Stimulated activated CD8-positive, alpha-beta memory T cell treated with anti-CD3 and anti-CD28 coated beads, Interleukin-4, amount 100 ng/mL, for 48 hours (primary cell): ENCODE results near the gene NEGR1.

ENCODE experiments used
- DNase-seq: peaks from one replicate; pipeline ENCODE4 v3.0.0-alpha.2; 2020

Gene NEGR1

DNA sequence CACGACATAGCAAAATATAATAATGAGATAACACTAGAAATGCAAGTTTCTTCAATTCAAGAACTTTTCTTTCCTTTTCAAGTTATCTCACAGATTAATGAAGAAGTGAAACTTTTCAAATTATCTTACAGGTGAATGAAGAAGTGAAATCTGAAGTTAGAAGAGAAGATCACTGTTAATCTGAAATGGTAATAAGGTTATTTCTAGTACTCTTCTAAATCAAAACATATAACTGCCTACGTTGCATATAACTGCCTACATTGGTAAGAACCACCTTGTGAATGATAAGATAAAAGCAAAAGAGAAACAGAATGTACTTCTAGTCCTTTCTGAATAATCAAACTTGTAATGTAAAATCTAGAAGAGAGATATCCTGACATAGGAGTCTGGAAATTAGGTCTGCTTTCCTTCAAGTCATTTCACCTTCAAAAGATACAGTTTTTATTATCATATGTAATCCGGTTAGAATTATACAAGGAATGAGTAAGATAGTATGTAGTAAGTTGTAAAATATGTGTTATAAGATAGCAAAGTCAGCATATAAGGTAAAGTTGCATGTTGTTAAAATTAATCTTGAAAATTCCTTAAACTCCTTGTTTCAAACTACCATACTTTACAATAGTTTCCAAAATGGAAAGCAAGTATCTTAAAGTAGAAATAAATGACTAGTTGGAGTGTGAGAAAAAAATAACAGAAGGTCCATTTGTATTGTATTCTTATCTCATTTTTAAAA is 679.1 kb downstream of the NEGR1 start:
- DNase-seq: no peak

DNA sequence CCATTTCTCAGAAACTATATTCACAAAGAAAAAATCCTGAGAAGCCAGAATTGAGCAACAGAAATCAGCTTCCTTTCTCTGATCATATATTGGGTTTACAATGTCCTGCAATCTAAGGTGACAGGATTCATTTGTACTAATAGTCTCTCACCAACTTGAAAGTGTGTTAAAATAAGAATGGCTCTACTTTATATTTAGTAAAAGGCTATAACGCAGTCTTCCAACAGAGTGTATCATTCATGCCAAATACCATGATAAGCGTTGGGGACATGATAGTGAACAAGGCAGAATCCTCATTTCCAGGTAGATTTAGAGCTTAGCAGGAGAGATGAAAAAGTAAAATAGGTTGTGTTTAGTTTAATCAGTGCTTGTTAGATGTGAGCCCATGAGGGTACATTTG is 682.3 kb downstream of the NEGR1 start:
- DNase-seq: no peak

DNA sequence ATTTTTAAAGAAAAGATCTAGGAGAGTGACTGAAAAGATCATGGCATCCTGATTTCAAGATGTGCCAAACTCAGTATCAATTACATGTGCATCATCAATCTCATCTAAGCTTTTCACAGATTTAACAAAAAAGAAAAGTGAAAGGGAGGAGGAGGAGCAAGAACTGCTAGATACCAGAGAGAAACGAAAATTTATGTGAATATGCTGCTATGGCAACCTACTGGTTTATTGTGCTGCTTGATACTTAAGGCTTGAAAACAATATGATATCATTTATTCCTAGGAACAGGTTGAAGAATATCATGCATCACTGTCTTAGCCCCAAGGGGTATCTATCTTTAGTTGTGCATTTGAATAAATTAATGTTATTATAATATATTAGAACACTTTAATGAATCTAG is 683.0 kb downstream of the NEGR1 start:
- DNase-seq: no peak

DNA sequence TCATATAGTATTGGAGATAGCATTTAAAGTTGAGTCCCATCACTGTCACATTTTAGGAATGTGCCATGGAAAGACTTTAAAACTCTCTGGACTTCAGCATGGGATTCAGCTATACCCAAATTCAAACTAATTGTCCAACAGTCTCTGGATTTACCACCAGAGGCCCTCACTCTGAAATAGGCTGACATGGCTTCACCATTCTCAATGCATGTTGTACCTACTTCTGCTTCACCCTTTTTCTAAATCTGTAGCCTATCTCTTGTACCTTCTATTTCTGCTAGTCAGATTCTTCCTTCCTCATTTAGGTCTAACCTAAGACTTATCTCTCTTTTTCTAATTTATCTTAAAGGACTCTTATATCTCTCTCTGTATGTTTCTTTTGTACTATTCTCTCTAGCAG is 688.8 kb downstream of the NEGR1 start:
- DNase-seq: no peak

DNA sequence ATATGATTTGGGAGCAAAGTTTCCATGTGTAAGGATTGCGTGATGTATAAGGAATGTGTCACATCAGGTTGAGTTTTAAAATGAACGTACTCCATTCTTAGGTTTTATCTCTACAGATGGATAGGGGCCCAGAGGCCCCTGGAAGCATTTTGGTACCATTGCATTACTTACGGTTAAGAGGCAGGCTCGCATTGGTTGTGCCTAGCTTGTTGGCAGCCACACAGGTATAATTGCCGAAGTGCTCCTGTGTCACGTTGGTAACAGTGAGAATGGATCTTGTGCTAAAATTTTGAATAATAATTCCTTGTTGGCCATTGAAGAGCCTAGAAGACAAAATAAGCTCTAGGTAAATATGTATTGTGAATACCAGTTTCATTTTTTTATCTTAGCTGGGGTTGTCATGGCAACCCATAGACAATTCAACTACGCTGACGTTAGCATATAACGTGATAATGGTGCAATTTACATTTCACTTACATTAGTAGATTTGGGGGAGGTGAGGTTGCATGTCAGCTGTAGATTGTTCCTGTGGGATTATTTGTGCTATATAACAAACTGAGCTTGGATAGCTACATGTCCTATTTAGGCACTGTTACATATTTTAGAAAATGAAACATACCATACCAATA is 689.6 kb downstream of the NEGR1 start:
- DNase-seq: no peak

DNA sequence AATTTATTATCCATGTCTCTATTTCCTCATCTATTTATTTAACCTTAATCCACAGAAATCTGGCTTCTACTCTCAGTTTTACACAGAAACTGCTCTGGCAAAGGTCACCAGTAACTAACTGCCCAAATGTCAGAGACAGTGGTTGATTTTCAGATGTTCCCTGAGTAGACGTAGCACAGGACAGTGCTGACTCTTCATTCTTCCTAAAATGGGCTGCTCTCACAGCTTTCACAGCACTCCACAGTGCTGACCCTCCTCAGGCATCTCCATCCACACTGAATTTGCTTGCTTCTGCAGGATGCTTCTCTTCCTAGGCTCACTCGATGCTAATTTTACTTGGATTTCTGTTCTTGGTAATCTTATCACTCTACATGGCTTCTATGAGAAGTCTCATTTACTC is 693.3 kb downstream of the NEGR1 start:
- no peak for DNase-seq

DNA sequence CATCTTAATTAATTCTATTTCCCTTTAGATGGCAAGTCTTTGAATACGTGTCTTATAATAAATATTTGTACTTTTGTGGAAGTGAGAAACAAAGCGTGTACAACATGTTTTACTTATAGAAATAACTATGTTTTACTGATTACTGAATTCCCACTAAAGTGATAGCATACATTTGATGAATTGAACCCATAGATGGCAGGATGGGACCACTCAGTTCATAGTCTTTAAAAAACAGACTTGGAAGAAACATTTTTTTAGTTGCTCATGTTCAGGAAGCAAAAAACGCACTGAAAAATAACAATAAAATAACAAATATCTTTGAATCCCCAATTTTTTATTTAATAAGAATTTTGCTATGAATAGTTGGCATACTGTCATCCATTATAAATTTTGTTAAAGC is 694.4 kb downstream of the NEGR1 start:
- DNase-seq: no peak

DNA sequence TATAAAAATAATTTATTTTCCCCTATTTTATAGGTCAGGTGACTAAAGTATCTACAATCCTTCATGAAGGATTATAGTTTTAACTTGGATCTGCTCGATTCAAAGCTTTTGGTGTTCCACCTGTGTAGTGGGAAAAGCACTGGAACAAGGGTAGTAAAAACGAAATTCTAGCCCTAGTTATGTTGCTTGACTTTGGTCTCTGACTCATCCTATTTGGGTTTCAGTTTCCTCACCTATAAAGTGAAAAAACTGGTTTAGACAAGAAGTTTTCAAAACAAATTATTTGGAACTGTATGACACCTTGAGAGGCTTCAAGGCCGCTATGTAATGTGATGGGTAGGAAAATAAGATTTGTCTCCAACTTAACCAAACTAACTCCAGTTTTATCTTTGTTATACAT is 696.3 kb downstream of the NEGR1 start:
- no peak for DNase-seq

DNA sequence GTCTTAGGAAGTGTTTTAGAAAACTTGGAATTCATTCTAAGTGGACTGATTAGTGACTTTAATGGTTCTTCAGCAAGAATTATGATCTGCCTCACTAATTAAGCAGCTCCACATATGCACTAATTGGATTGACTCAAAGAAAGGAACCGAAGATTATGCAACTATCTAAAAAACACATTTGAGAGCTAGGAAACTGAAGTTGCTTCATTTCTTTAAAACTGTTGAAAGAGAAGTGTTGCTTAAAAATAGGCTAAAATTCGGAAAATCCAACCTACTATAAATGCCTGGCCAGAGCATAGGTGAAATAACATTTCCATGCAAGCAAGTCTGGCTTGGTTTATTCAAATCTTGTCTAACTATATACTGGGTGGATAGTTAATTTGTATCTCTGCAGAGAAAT is 698.6 kb downstream of the NEGR1 start:
- DNase-seq: no peak

DNA sequence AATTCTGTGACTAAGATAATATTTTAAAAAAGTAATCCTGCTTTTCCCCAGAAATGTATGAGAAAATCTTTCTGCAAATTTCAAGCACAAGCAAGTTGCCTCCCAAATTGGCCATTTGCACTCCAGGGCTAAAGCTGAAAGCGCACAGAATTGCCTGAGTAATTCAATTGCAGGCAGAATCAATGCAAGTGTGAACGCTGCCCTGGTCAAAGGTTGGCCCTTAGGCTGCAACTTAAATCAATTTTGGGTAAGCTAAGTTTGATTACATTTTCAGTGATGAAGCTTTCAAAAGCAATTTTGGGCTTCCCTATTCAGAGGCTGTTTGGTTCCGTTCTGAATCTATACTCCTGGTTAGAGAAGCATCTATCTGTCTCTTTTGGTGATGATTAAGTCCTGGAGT is 699.7 kb downstream of the NEGR1 start:
- no peak for DNase-seq

DNA sequence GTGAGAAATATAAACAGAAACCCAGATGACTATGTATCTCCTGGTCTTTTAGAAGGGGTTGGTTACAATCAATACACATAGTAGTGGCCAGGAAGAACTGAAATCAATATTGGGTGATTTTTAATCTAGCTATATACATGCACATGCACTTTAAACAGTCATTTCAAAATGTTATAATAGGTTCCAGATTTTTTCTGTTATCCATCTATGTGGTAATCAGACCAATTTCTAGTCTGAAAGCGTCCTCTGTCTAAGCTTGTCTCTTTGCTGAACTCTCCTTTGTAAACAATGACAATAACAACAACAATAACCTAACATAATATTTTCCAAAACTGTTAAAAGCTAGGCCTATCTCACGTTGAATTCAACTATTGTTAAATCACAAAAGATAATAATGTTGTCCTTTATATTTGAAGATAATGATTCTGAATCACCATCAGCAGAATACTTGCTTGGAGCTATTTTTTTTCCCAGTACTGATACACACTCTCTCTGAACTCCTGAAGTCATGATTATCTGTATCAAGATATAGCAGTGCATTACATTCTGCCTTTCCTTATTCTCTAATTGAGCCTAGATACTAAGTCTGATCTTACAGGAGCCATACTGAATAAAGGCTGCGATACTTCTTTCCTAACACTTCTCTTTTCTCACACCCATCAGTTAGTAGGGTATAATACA is 704.7 kb downstream of the NEGR1 start:
- no peak for DNase-seq

DNA sequence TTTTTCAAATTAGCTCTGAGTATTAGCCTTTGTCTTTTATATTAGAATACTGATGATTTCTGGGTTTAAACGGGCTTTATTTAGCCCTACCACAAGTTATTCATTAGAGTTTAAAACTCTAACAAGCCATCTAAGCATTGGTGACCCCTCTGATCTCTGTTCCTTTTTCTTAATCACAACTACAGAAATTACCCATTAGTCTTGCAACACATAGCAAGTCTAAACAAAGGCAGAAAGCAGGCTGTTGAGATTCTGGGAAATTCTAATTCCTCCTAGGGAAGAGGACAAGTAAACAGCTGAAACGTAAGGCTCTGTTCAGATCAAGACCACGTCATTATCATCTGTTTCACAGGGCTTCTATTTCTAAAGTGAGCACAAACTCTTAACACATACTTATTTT is 710.3 kb downstream of the NEGR1 start:
- DNase-seq: no peak

DNA sequence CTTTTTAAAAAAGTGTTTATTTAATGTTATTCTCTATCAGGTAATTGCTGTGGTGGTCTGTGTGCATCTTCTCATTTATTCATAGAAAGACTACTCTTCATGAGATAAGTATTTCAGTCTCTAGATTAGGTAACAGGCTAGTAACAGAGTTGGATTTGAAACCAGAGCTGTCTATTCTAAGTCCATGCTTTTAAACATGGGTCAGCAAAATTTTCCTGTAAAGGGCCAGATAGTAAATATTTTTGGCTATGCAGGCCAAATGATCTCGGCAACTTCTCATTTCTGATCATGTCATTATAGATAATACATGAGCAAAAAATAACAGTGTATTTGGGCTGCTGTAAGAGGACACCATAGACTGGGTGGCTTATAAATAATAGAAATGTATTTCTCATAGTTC is 715.9 kb downstream of the NEGR1 start:
- no peak for DNase-seq

DNA sequence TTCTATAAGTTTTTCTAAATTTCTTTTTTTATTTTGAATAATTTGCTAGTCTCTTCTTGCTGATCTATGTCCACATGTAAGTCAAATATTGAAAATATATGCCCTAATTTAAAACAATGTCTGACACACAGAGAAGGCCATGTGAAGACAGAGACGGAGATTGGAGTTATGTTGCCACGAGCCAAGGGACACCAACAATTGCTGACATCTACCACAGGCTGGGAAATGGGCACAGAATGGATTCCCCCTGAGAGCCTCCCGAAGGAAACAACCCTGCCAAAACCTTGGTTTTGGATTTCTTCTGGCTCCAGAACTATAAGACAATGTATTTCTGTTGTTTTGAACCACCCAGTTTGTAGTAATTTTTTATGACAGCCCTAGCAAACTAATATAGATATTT is 716.5 kb downstream of the NEGR1 start:
- no peak for DNase-seq

DNA sequence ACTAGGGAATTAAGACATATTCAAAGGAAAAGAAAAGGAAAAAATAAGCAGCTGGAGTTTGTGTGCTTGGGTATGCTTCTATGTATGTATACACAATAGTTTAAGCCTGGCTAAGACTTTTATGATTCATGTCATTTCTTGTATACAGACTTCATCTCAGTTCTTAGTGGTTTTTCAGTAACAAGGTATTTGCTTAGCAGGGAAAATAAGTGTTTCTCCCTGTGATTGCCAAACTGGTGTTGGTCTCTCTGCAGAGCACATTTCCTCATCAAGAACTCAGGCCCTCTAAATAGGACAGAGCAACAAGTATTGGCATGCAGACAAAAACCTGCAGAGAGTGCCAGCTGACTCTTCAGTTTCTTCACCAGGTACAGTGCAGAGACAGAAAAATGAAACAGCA is 717.1 kb downstream of the NEGR1 start:
- DNase-seq: no peak

DNA sequence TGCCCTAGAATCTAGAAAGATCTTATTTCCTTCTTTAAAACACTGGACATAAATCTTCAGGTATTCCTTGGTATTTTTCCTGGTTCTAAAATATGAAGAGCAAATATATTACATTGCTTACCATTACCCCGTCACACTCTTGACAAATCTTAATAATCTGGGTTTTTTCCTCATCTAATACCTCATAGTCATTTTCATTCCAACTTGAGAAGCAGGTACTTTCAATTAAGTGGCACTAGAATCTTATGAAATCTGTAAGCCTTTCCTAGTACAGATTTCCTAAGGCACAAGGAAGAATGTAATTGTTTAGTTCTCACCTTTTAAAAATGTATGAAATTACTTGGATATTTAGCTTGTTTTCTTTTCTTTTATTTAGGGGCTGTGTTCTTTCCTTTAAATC is 720.0 kb downstream of the NEGR1 start:
- DNase-seq: no peak

DNA sequence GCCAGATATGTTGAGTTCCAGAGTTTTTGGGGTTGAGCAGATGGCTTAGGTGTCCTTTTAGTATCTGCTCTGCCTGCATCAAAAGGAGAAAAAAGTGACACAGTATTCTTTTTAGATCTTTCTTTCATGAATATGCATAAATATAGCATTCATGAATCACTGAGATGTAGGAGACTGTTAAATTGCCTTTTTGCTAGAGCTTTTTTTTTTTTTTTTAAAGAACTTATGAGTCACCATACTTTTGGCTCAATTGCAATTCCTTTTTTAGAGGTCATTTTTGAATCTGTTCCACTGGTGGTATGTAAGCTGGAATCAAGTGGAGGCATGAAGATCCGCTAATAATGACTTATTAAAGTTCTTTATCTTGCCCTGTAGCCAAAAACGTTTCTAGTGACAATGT is 720.6 kb downstream of the NEGR1 start:
- DNase-seq: no peak

DNA sequence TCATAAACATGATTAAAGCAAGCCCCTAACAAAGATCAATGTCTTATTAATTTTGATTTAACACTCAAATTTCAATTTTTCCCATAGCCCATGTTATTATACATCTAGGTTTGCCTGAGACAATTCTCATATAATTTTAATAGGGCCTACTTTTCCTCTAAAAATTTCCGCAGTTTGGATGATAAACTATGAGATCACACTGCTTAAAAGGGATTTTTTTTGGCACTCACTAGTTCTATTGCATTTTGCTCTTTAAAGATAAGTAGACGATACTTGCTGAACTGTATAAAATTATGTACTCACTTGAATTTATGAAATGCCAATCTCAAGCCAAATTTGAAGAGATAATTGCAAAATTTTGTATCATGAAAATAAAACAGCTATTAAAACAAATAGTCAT is 721.1 kb downstream of the NEGR1 start:
- DNase-seq: no peak

DNA sequence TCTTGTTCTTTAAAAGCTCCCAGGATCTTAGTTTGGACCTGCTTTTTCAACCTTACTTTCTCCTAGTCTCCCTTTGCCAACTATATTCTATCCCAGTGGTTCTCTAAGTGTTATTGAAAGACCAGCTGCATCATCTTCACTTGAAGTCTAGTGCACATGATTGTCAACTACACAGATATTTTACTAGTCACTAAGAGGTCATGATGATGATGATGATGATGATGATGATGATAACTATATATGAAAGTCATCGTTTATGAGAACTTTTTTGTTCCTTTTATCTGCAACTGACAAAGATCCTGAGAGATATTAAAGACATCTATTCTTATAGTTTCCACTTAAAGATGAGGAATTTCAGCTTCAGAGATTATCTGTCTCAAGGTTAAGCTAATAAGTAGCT is 722.5 kb downstream of the NEGR1 start:
- no peak for DNase-seq

DNA sequence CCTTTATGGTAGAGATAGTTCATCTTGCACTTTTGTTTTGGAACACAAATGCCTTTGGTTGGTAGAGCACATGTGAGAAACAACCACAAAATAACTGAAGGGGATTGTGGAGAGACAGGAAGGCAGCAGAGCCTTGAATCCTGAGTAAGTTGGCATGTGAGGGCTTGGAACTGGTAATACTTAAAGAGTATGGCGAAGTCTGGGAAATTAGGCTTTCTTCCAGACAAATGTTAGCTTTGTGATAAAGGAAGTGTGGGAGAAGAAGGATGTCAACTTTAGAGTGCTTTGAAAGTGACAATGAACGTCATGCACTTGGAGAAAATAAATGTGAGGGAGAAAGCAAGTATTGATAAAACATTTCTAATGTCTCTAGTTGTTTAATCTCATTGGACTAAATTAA is 725.2 kb downstream of the NEGR1 start:
- no peak for DNase-seq

DNA sequence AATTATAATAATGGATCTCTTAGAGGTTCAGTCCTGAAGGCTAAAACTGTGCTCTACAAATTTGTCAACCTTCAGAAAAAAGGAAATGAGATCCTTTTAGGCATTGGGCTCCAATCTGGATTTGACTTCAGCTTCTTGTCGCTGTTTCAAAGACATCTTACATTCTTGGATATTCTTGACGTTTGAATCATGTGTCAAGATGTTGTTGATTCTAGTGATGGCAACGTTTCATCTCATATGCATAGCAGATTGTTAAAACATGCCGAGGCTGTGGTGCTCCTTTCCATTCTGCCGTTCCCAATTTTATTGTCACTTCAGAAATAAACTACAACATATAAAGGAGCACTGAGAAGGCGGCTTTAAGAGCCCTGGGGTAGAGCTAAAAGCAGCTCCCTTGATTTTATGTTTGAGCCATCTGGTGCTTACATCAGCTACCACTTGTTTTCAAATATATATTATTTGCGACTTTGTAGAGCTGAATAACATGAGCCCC is 733.9 kb downstream of the NEGR1 start:
- DNase-seq: no peak

DNA sequence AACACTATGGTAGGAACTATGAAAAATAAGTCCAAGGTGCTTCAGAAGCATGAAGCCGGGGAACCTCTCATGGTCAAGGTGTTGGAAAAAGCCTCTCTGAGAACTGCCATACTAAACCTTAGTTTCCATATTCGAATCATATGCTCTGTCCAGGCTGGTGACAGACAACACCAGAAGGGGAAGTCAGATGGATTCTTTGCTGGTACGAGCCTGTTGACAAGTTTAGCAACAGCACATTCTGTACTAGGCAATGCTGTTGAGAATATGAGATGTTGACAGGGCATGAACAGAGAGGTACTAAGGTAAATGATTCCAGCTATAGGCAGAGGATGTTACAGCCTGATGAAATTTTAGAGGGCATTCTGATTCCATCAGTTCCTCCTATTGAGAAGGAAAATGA is 740.2 kb downstream of the NEGR1 start:
- DNase-seq: no peak

DNA sequence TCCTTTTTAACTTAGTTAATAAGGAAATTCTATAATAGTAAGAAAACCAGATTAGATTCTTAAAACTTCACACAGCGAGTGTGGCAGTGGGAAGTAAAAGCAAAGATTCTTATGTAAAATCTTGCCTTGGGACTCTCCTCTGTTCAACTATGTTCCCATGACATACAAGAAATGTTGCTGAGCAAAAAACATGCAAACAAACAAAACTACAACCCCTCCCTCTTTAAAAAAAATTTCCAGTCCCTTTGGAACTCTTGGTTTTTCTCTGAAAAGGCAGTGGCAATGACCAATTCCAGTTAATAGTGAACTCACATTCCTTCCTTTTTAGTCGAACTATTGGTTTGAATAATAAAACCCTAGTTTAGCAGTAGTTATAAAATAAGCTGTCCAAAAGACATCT is 748.4 kb downstream of the NEGR1 start:
- no peak for DNase-seq

DNA sequence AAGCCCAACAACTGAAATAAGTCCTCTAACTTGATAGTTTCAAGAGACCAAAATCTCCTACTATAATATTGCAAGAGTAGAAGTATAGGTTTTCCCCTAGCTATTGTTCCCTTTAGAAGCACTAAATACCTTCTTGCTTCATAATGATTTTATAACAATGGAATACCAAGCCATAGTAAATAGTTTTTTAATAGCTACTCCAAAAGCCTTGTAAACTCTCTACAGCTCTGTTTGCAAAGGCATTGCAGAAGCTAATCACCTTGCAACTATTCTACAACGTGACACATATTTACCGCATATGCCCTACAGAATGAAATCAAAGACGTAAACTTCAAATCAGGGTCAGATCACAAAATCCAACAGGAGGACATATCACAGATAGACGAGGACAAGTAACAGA is 750.0 kb downstream of the NEGR1 start:
- DNase-seq: no peak
